RWPE2 (cell line): Measurements from ENCODE around the gene CCDC116.
"Not testable (repeated sequence)": the region's sequence is repeated elsewhere in the genome, so short reads cannot be mapped to it uniquely, and the experiment has no call there.

Experiments used
- ATAC-seq: fragments of 200-7000 bp; cut with Tn5 transposase; 3 replicates; pipeline ENCODE4 v1.9.1; 2021; ENCODE audit warnings: low read depth
- DNase-seq: peaks from one replicate; pipeline ENCODE4 v3.0.0-alpha.2; 2020; ENCODE audit warnings: low spot score
- H3K27ac ChIP-seq: fragments of 450-650 bp; 2 replicates; pipeline ENCODE4 v1.5.1; 2017; ENCODE audit warnings: mild to moderate bottlenecking; ENCODE audit not compliant: poor library complexity, severe bottlenecking
- H3K27me3 ChIP-seq: fragments of 250-450 bp; sonication (Bioruptor Pico); 2 replicates; pipeline ENCODE4 v1.5.1; 2021; ENCODE audit warnings: mild to moderate bottlenecking, moderate library complexity; ENCODE audit not compliant: insufficient read depth, poor library complexity, severe bottlenecking
- H3K36me3 ChIP-seq: fragments of 250-450 bp; sonication (Bioruptor Pico); 2 replicates; pipeline ENCODE4 v1.5.1; 2020; ENCODE audit warnings: low read depth, mild to moderate bottlenecking, moderate library complexity
- H3K4me1 ChIP-seq: fragments of 250-450 bp; sonication (Bioruptor Pico); 2 replicates; pipeline ENCODE4 v1.5.1; 2021; ENCODE audit warnings: mild to moderate bottlenecking, moderate library complexity; ENCODE audit not compliant: insufficient read depth, poor library complexity, severe bottlenecking
- H3K4me3 ChIP-seq: fragments of 250-450 bp; sonication (Bioruptor Pico); 2 replicates; pipeline ENCODE4 v1.5.1; 2021; ENCODE audit warnings: mild to moderate bottlenecking, moderate library complexity; ENCODE audit not compliant: severe bottlenecking
- H3K9me3 ChIP-seq: fragments of 250-450 bp; sonication (Bioruptor Pico); 2 replicates; pipeline ENCODE4 v1.5.1; 2021; ENCODE audit warnings: mild to moderate bottlenecking, moderate library complexity; ENCODE audit not compliant: severe bottlenecking
- CTCF ChIP-seq: fragments of 450-650 bp; IDR thresholded peaks from one replicate; pipeline ENCODE4 v1.5.1; 2017; ENCODE audit warnings: mild to moderate bottlenecking, moderate library complexity; ENCODE audit not compliant: poor library complexity, severe bottlenecking

Gene CCDC116

GRCh38 chr22:21593406-21594232 is 38.9 kb upstream of the CCDC116 start:
- peak; percentile 52; the same call in 1 of the 3 replicates for ATAC-seq

GRCh38 chr22:21594865-21595452 is 37.6 kb upstream of the CCDC116 start:
- no peaks in the 10 kb centered on the region for H3K27me3 ChIP-seq
- peaks cover 55% of the 10 kb centered on the region for H3K36me3 ChIP-seq
- DNase-seq: no peak
- TF ChIP-seq CTCF: no peak
- H3K27ac ChIP-seq: no peak overlapping the region
- no peaks in the 10 kb centered on the region for H3K9me3 ChIP-seq
- no peak overlapping the region for H3K4me3 ChIP-seq
- no peaks in the 10 kb centered on the region for H3K4me1 ChIP-seq
- no peak for ATAC-seq

More at GRCh38 chr22:21593406-21594232, 38.9 kb upstream of the CCDC116 start:
- H3K27me3 ChIP-seq: no peaks in the 10 kb centered on the region
- H3K27ac ChIP-seq: no peak overlapping the region
- peak; percentile 28 for TF ChIP-seq CTCF
- H3K36me3 ChIP-seq: peaks cover 51% of the 10 kb centered on the region
- no peak overlapping the region for H3K4me3 ChIP-seq
- H3K9me3 ChIP-seq: no peaks in the 10 kb centered on the region
- no peaks in the 10 kb centered on the region for H3K4me1 ChIP-seq
- DNase-seq: no peak

GRCh38 chr22:21596356-21597135 is 36.0 kb upstream of the CCDC116 start:
- H3K36me3 ChIP-seq: peaks cover 61% of the 10 kb centered on the region
- not testable (repeated sequence) for ATAC-seq, DNase-seq, H3K9me3 ChIP-seq, H3K27ac ChIP-seq, H3K4me1 ChIP-seq, H3K27me3 ChIP-seq, H3K4me3 ChIP-seq

- no peaks in the 10 kb centered on the region for H3K9me3 ChIP-seq
- no peak for TF ChIP-seq CTCF
- ATAC-seq (no peak), DNase-seq (no peak)
- no peak overlapping the region for H3K27ac ChIP-seq
- peaks cover 60% of the 10 kb centered on the region for H3K36me3 ChIP-seq
- H3K4me1 ChIP-seq: no peaks in the 10 kb centered on the region
- H3K27me3 ChIP-seq: no peaks in the 10 kb centered on the region
- no peak overlapping the region for H3K4me3 ChIP-seq
Measured at GRCh38 chr22:21598302-21598701, 34.3 kb upstream of the CCDC116 start.
